NCI-H187 (cell line): ENCODE measurements around the gene BNIP3.
A peak's percentile ranks its signal among the peaks of the same experiment; 100 is the strongest.

Source experiments
- DNase-seq, 2 experiments: peaks; one replicate each; lab custom pipeline; 2025; lab: John Stamatoyannopoulos, UW

Gene BNIP3

GRCh38 chr10:131981429-131982184 is at the start of gene BNIP3:
Gene BNIP3 (minus strand): TSS chr10:131981923. CDS start chr10:131981806, 117 bp downstream.
- peak; percentile 48 to 76 for DNase-seq

- DNase-seq = peak; percentile 27 to 46
Measured at GRCh38 chr10:132030898-132031463, 49.3 kb upstream of the BNIP3 start.

- no peak for DNase-seq
Measured at GRCh38 chr10:132028706-132029105, 47.0 kb upstream of the BNIP3 start.

GRCh38 chr10:132027423-132027983 is 45.8 kb upstream of the BNIP3 start:
- DNase-seq = no peak

- peak; percentile 18 to 32 for DNase-seq
Measured at GRCh38 chr10:132023092-132023811, 41.5 kb upstream of the BNIP3 start.

GRCh38 chr10:132022241-132022640 is 40.5 kb upstream of the BNIP3 start:
- no peak for DNase-seq

GRCh38 chr10:132021504-132022143 is 39.9 kb upstream of the BNIP3 start:
- no peak for DNase-seq

- no peak for DNase-seq
Measured at GRCh38 chr10:132021046-132021445, 39.3 kb upstream of the BNIP3 start.

GRCh38 chr10:132020456-132020855 is 38.7 kb upstream of the BNIP3 start:
- DNase-seq = no peak

- DNase-seq = no peak
Measured at GRCh38 chr10:132019366-132019765, 37.6 kb upstream of the BNIP3 start.

GRCh38 chr10:132018446-132018845 is 36.7 kb upstream of the BNIP3 start:
- no peak for DNase-seq

GRCh38 chr10:132016514-132016913 is 34.8 kb upstream of the BNIP3 start:
- DNase-seq = no peak

GRCh38 chr10:132011445-132011844 is 29.7 kb upstream of the BNIP3 start:
- DNase-seq = no peak

- DNase-seq = no peak
Measured at GRCh38 chr10:132011024-132011423, 29.3 kb upstream of the BNIP3 start.

GRCh38 chr10:132010483-132010882 is 28.8 kb upstream of the BNIP3 start:
- DNase-seq = no peak

GRCh38 chr10:132009575-132009974 is 27.9 kb upstream of the BNIP3 start:
- no peak for DNase-seq

- DNase-seq = no peak
Measured at GRCh38 chr10:132007681-132008080, 26.0 kb upstream of the BNIP3 start.

- no peak for DNase-seq
Measured at GRCh38 chr10:132006966-132007365, 25.2 kb upstream of the BNIP3 start.

GRCh38 chr10:132005147-132005546 is 23.4 kb upstream of the BNIP3 start:
- no peak for DNase-seq

GRCh38 chr10:132004052-132004451 is 22.3 kb upstream of the BNIP3 start:
- no peak for DNase-seq

- no peak for DNase-seq
Measured at GRCh38 chr10:132003282-132003924, 21.7 kb upstream of the BNIP3 start.

- DNase-seq = no peak
Measured at GRCh38 chr10:132002004-132002403, 20.3 kb upstream of the BNIP3 start.
